HG03520 (cell line): Measurements from ENCODE around the gene ZNF618.

Experiments used
- ATAC-seq: cut with Tn5 transposase; IDR thresholded peaks from one replicate; pipeline ENCODE4 v1.9.1; 2021; ENCODE audit warnings: mild to moderate bottlenecking, moderate library complexity; ENCODE audit not compliant: unreplicated experiment

The ZNF618 gene

GRCh38 chr9:113876151-113876992 is at the start of gene ZNF618:
TSS of gene ZNF618 (plus strand) at chr9:113876309. CDS start at chr9:113876381, 72 bp downstream.
- ATAC-seq = peak; percentile 46

- ATAC-seq = no peak
These were observed 47.9 kb upstream of the ZNF618 start for GRCh38 chr9:113828221-113828620.

- no peak for ATAC-seq
These were observed 38.8 kb upstream of the ZNF618 start for GRCh38 chr9:113837334-113837733.

- ATAC-seq = no peak
These were observed 34.0 kb upstream of the ZNF618 start for GRCh38 chr9:113842086-113842485.

- no peak for ATAC-seq
These were observed 31.6 kb upstream of the ZNF618 start for GRCh38 chr9:113844466-113844865.

GRCh38 chr9:113851359-113851758 is 24.8 kb upstream of the ZNF618 start:
- ATAC-seq = no peak

- ATAC-seq = no peak
These were observed 24.2 kb upstream of the ZNF618 start for GRCh38 chr9:113851873-113852272.

GRCh38 chr9:113853333-113853732 is 22.8 kb upstream of the ZNF618 start:
- no peak for ATAC-seq

GRCh38 chr9:113854310-113854709 is 21.8 kb upstream of the ZNF618 start:
- no peak for ATAC-seq

GRCh38 chr9:113857875-113858274 is 18.2 kb upstream of the ZNF618 start:
- peak; percentile 69 for ATAC-seq

GRCh38 chr9:113858282-113858681 is 17.8 kb upstream of the ZNF618 start:
- no peak for ATAC-seq

GRCh38 chr9:113863345-113863744 is 12.8 kb upstream of the ZNF618 start:
- no peak for ATAC-seq

- no peak for ATAC-seq
These were observed 7.6 kb upstream of the ZNF618 start for GRCh38 chr9:113868501-113868900.

- ATAC-seq = no peak
These were observed 3.5 kb upstream of the ZNF618 start for GRCh38 chr9:113872485-113873143.

GRCh38 chr9:113873446-113873845 is 2.7 kb upstream of the ZNF618 start:
- ATAC-seq = no peak

GRCh38 chr9:113873926-113874325 is 2.2 kb upstream of the ZNF618 start:
- no peak for ATAC-seq

GRCh38 chr9:113875459-113876150 is 504 bp upstream of the ZNF618 start:
- peak; percentile 20 for ATAC-seq

- no peak for ATAC-seq
These were observed 872 bp downstream of the ZNF618 start for GRCh38 chr9:113876993-113877368.

- ATAC-seq = no peak
These were observed 3.2 kb downstream of the ZNF618 start for GRCh38 chr9:113879318-113879717.

- no peak for ATAC-seq
These were observed 3.8 kb downstream of the ZNF618 start for GRCh38 chr9:113879911-113880310.

GRCh38 chr9:113882181-113882580 is 6.1 kb downstream of the ZNF618 start:
- no peak for ATAC-seq
